ENCODE measurements around the gene KCNK2. TPM values are rescaled to one million over a fixed set of nuclear protein-coding genes. Genes with fewer than 3 reads are reported as not detected.

The KCNK2 gene
- total and polyA plus RNA-seq, 2 donors from 2014 or later, result 1.4 TPM; not detected in 1

GRCh38 chr1:215114154-215114933 lies 31.8 kb downstream of the KCNK2 start:
- intact Hi-C loops (cut with DNase I), result no loop called here
- H3K27ac ChIP-seq (ENCODE audit: low read depth in 2 of 2, low read length in 2 of 2), result no peak overlapping the region
- no peaks in the 10 kb centered on the region for H3K36me3 ChIP-seq (ENCODE audit: control insufficient read depth in 2 of 3, insufficient read depth in 3 of 3, low read length in 3 of 3)
- FAIRE-seq (no peak), DNase-seq (peak in 1 of 5 donors; percentile 18)
- no peaks in the 10 kb centered on the region for H3K9me3 ChIP-seq (ENCODE audit: control insufficient read depth in 2 of 3, insufficient read depth in 1 of 3, low read length in 3 of 3)
- no peaks in the 10 kb centered on the region for H3K27me3 ChIP-seq (ENCODE audit: control insufficient read depth, insufficient read depth, low read length)
- no peak overlapping the region for H3K4me3 ChIP-seq (ENCODE audit: low read length in 3 of 3)
- no peak for TF ChIP-seq CTCF (IDR thresholded peaks at IDR 0.05; ENCODE audit: borderline replicate concordance, extremely low read depth, insufficient read depth)
- H3K4me1 ChIP-seq (ENCODE audit: control insufficient read depth in 2 of 3, insufficient read depth in 2 of 3, low read depth in 1 of 3, low read length in 3 of 3), result no peaks in the 10 kb centered on the region
- no peak overlapping the region for H3K9ac ChIP-seq (ENCODE audit: low read length in 3 of 3)

GRCh38 chr1:215115760-215116159 lies 33.2 kb downstream of the KCNK2 start:
- no peak overlapping the region for H3K9ac ChIP-seq (ENCODE audit: low read length in 3 of 3)

GRCh38 chr1:215118081-215118480 lies 35.5 kb downstream of the KCNK2 start:
- no peak overlapping the region for H3K9ac ChIP-seq (ENCODE audit: low read length in 3 of 3)
- FAIRE-seq (no peak), DNase-seq (no peak)
- no peak overlapping the region for H3K27ac ChIP-seq (ENCODE audit: low read depth in 2 of 2, low read length in 2 of 2)
- no peaks in the 10 kb centered on the region for H3K9me3 ChIP-seq (ENCODE audit: control insufficient read depth in 2 of 3, insufficient read depth in 1 of 3, low read length in 3 of 3)
- no peaks in the 10 kb centered on the region for H3K27me3 ChIP-seq (ENCODE audit: control insufficient read depth, insufficient read depth, low read length)
- H3K36me3 ChIP-seq (ENCODE audit: control insufficient read depth in 2 of 3, insufficient read depth in 3 of 3, low read length in 3 of 3), result no peaks in the 10 kb centered on the region
- intact Hi-C loops (cut with DNase I), result no loop called here
- H3K4me1 ChIP-seq (ENCODE audit: control insufficient read depth in 2 of 3, insufficient read depth in 2 of 3, low read depth in 1 of 3, low read length in 3 of 3), result no peaks in the 10 kb centered on the region
- TF ChIP-seq CTCF (IDR thresholded peaks at IDR 0.05; ENCODE audit: borderline replicate concordance, extremely low read depth, insufficient read depth), result no peak
- H3K4me3 ChIP-seq (ENCODE audit: low read length in 3 of 3), result no peak overlapping the region

More at GRCh38 chr1:215115760-215116159, 33.2 kb downstream of the KCNK2 start:
- Histone ChIP-seq H3K27ac (ENCODE audit: low read depth in 2 of 2, low read length in 2 of 2) (no peak overlapping the region), H3K4me1 (ENCODE audit: control insufficient read depth in 2 of 3, insufficient read depth in 2 of 3, low read depth in 1 of 3, low read length in 3 of 3) (no peaks in the 10 kb centered on the region), H3K4me3 (ENCODE audit: low read length in 3 of 3) (no peak overlapping the region), H3K36me3 (ENCODE audit: control insufficient read depth in 2 of 3, insufficient read depth in 3 of 3, low read length in 3 of 3) (no peaks in the 10 kb centered on the region), H3K9me3 (ENCODE audit: control insufficient read depth in 2 of 3, insufficient read depth in 1 of 3, low read length in 3 of 3) (no peaks in the 10 kb centered on the region), H3K27me3 (ENCODE audit: control insufficient read depth, insufficient read depth, low read length) (no peaks in the 10 kb centered on the region)
- intact Hi-C loops (cut with DNase I), result no loop called here
- no peak for FAIRE-seq
- no peak for TF ChIP-seq CTCF (IDR thresholded peaks at IDR 0.05; ENCODE audit: borderline replicate concordance, extremely low read depth, insufficient read depth)
- DNase-seq, result no peak

Data from kidney (tissue), 14 donors.